ENCODE results near the gene RNF207. TPM values are rescaled to one million over a fixed set of nuclear protein-coding genes. Genes with fewer than 3 reads are reported as not detected.
"Not testable (repeated sequence)": the region's sequence is repeated elsewhere in the genome, so short reads cannot be mapped to it uniquely, and the experiment has no call there.

RNF207 gene
- total RNA-seq, 1 experiment from 2014 or later: not detected

DNA sequence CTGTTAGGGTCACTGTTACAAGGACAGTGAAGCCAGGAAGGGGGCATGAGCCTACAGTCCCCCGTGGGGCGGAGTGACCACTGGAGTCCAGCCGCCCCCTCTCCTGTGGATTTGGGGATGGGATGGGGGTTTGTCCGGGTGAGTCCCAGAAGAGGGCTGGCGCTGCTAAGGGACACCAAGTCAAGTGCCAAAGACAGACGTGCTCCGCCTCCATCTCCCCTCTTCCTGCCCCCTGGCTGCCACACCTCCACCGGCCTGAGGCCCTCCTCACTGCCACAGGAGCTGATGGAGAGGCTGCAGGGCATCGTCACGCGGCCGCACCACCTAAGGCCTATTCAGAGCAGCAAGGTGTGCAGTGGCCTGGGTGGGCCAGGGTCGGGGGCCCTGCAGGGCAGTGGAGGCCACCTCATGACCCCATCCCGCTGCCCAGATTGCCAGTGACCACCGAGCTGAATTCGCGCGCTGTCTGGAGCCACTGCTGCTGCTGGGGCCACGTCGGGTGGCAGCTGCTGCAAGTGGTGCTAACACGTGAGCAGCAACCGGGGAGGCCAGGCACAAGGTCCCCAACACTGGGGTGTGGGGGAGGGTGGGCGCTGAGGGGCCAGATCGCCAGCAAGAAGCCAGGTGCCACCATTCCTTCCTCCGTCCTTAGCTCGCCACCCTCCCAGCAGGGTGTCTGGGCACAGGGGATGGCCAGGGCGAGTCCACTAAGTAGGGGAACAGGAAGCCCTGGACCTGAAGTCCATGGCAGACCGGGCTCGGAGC is 4.9 kb downstream of the RNF207 start:
- H3K9me2 ChIP-seq (replicated peaks; ENCODE audit: insufficient read depth, low read length): no peaks in the 10 kb centered on the region

DNA sequence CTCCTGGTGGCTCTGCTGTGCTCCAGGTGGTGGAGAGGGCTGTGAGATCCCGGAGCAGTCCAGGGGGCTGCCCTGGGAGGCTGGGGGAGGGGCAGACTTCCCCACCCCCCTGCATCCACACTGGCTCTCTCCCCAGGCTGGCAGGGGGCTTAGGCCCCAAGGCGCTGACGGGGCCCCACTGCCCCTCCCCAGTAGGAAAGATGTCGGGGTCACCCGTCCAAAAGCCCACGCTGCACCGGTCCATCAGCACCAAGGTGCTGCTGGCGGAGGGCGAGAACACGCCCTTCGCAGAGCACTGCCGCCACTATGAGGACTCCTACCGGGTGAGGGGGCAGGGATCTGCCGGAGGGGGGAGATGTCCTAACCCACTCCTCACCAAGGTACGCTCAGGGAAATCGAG is 5.8 kb downstream of the RNF207 start:
- no peak for DNase-seq
- no peak overlapping the region for H3K9ac ChIP-seq (ENCODE audit: low read length)
- peaks cover 14% of the 10 kb centered on the region for H3K4me1 ChIP-seq (ENCODE audit: low read length)
- H3K9me2 ChIP-seq (replicated peaks; ENCODE audit: insufficient read depth, low read length): no peaks in the 10 kb centered on the region
- no peak overlapping the region for H2AFZ ChIP-seq (ENCODE audit: low read length)
- H3K36me3 ChIP-seq (ENCODE audit: insufficient read depth, low read length): no peaks in the 10 kb centered on the region
- H4K20me1 ChIP-seq (ENCODE audit: insufficient read depth, low read depth, low read length): no peaks in the 10 kb centered on the region
- no peak overlapping the region for H3K27ac ChIP-seq (ENCODE audit: low read length)
- H3K79me2 ChIP-seq (ENCODE audit: low read length): no peaks in the 10 kb centered on the region
- no peaks in the 10 kb centered on the region for H3K27me3 ChIP-seq (ENCODE audit: low read length)
- no peaks in the 10 kb centered on the region for H3K9me3 ChIP-seq (ENCODE audit: low read length)
- no peak overlapping the region for H3K4me2 ChIP-seq (ENCODE audit: low read depth, low read length, poor library complexity, severe bottlenecking)
- no peak overlapping the region for H3K4me3 ChIP-seq (ENCODE audit: low read length)

More for the DNA sequence above, 4.9 kb downstream of the RNF207 start:
- H3K4me1 ChIP-seq (ENCODE audit: low read length): peaks cover 14% of the 10 kb centered on the region
- H4K20me1 ChIP-seq (ENCODE audit: insufficient read depth, low read depth, low read length): no peaks in the 10 kb centered on the region
- no peaks in the 10 kb centered on the region for H3K36me3 ChIP-seq (ENCODE audit: insufficient read depth, low read length)
- no peak overlapping the region for H2AFZ ChIP-seq (ENCODE audit: low read length)
- no peaks in the 10 kb centered on the region for H3K27me3 ChIP-seq (ENCODE audit: low read length)
- no peak overlapping the region for H3K4me2 ChIP-seq (ENCODE audit: low read depth, low read length, poor library complexity, severe bottlenecking)
- H3K79me2 ChIP-seq (ENCODE audit: low read length): no peaks in the 10 kb centered on the region
- H3K9ac ChIP-seq (ENCODE audit: low read length): no peak overlapping the region
- no peak for DNase-seq
- H3K9me3 ChIP-seq (ENCODE audit: low read length): no peaks in the 10 kb centered on the region
- no peak overlapping the region for H3K4me3 ChIP-seq (ENCODE audit: low read length)
- no peak overlapping the region for H3K27ac ChIP-seq (ENCODE audit: low read length)

DNA sequence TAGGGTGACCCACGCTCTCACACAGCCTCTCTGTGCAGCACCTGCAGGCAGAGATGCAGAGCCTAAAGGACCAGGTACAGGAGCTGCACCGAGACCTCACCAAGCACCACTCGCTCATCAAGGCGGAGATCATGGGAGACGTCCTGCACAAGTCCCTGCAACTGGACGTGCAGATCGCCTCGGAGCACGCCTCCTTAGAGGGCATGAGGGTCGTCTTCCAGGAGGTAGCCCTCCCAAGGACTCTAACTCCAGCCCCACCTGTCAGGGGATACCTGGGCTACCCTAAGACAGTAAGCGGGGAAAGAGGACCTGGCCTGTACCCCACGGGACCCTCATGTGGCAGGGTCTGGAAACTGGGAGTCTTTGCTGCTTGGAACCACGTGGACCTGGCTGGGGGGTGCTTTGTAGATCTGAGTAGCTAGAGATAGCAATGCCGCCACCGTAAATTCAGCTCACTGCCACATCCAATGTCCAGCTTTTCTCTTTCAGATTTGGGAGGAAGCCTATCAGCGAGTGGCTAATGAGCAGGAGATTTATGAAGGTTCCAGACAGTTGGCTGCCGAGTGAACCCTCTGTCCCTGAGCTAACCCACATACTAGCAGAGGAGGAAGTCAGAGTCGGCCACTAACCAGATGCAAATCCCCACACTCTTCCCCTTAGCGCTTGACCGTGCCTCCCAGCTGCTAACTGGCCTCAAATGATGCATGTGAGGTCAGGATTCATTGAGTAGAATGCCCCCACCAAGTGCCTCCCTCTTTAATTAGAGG is 6.5 kb downstream of the RNF207 start:
- H3K9me2 ChIP-seq (replicated peaks; ENCODE audit: insufficient read depth, low read length): no peaks in the 10 kb centered on the region
- peaks cover 14% of the 10 kb centered on the region for H3K4me1 ChIP-seq (ENCODE audit: low read length)
- peak overlapping the region; percentile 34; the same call in 1 of the 2 replicates for H3K4me3 ChIP-seq (ENCODE audit: low read length)
- H4K20me1 ChIP-seq (ENCODE audit: insufficient read depth, low read depth, low read length): no peaks in the 10 kb centered on the region
- H2AFZ ChIP-seq (ENCODE audit: low read length): peak overlapping the region; percentile 74; the same call in 1 of the 2 replicates
- no peaks in the 10 kb centered on the region for H3K36me3 ChIP-seq (ENCODE audit: insufficient read depth, low read length)
- no peaks in the 10 kb centered on the region for H3K79me2 ChIP-seq (ENCODE audit: low read length)
- peak; percentile 72 for DNase-seq
- H3K27me3 ChIP-seq (ENCODE audit: low read length): no peaks in the 10 kb centered on the region
- H3K27ac ChIP-seq (ENCODE audit: low read length): no peak overlapping the region
- peak overlapping the region; percentile 34; the same call in 1 of the 2 replicates for H3K9ac ChIP-seq (ENCODE audit: low read length)
- H3K4me2 ChIP-seq (ENCODE audit: low read depth, low read length, poor library complexity, severe bottlenecking): peak overlapping the region; percentile 49
- no peaks in the 10 kb centered on the region for H3K9me3 ChIP-seq (ENCODE audit: low read length)

DNA sequence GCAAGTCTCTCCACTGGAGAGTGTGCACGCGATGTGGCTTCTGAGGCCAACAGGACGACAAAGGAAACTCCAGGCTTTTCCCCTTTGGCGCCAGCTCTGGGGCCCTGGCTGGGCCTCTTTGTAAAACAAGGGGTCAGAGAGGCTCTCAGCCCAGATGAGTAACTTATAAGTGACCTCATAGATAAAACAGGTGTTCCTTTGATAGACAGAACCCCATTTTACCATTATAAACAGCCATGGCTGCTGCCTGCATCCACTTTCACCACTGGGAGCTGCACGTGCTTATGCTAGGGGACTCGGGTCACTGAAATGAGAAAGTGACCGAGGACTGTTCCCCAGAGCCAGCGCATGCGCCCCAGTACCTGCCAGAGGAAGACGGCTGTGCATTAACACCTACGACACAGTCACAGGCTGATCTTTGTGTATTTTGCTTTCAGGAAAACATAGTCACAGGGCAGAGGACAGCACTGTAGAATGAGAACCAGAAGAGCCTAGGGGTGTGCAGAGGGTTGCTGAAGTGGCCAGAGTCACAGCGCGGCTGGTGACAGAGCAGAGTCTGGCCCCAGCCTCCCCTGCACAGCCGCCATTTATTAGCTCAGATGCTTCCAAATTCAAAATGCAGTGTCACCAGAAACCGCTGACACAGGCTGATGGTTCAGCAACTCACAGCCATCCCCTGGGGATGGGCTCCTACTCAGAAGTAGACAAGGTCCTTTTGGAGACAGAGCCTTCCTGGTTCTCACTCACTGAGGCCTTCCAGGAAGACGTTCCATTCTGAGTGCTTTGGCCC is 12.7 kb downstream of the RNF207 start:
- DNase-seq: peak; percentile 61
- H3K4me2 ChIP-seq (ENCODE audit: low read depth, low read length, poor library complexity, severe bottlenecking): no peak overlapping the region
- peaks cover 6% of the 10 kb centered on the region; the same call in 1 of the 2 replicates for H3K36me3 ChIP-seq (ENCODE audit: insufficient read depth, low read length)
- no peak overlapping the region for H3K4me3 ChIP-seq (ENCODE audit: low read length)
- H3K9me3 ChIP-seq (ENCODE audit: low read length): no peaks in the 10 kb centered on the region
- no peak overlapping the region for H3K9ac ChIP-seq (ENCODE audit: low read length)
- H3K9me2 ChIP-seq (replicated peaks; ENCODE audit: insufficient read depth, low read length): no peaks in the 10 kb centered on the region
- H3K27me3 ChIP-seq (ENCODE audit: low read length): no peaks in the 10 kb centered on the region
- H3K79me2 ChIP-seq (ENCODE audit: low read length): no peaks in the 10 kb centered on the region
- no peak overlapping the region for H2AFZ ChIP-seq (ENCODE audit: low read length)
- no peak overlapping the region for H3K27ac ChIP-seq (ENCODE audit: low read length)
- peaks cover 5% of the 10 kb centered on the region; the same call in 1 of the 2 replicates for H4K20me1 ChIP-seq (ENCODE audit: insufficient read depth, low read depth, low read length)
- H3K4me1 ChIP-seq (ENCODE audit: low read length): peaks cover 8% of the 10 kb centered on the region

DNA sequence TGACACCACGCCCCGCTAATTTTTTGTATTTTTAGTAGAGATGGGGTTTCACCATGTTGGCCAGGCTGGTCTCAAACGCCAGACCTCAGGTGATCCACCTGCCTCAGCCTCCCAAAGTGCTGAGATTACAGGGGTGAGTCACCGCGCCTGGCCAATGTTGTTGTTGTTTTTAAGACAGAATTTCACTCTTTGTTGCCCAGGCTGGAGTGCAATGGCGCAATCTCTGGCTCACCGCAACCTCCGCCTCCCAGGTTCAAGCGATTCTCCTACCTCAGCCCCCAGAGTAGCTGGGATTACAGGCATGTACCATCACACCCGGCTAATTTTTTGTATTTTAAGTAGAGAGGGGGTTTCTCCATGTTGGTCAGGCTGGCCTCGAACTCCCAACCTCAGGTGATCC is 13.7 kb downstream of the RNF207 start:
- H3K4me1 ChIP-seq (ENCODE audit: low read length); H3K4me2 ChIP-seq (ENCODE audit: low read depth, low read length, poor library complexity, severe bottlenecking); H2AFZ ChIP-seq (ENCODE audit: low read length); H4K20me1 ChIP-seq (ENCODE audit: insufficient read depth, low read depth, low read length); H3K79me2 ChIP-seq (ENCODE audit: low read length); H3K9me2 ChIP-seq (replicated peaks; ENCODE audit: insufficient read depth, low read length); DNase-seq; H3K27me3 ChIP-seq (ENCODE audit: low read length); H3K27ac ChIP-seq (ENCODE audit: low read length); H3K9me3 ChIP-seq (ENCODE audit: low read length); H3K9ac ChIP-seq (ENCODE audit: low read length); H3K4me3 ChIP-seq (ENCODE audit: low read length): not testable (repeated sequence)
- peaks cover 14% of the 10 kb centered on the region; the same call in 1 of the 2 replicates for H3K36me3 ChIP-seq (ENCODE audit: insufficient read depth, low read length)

DNA sequence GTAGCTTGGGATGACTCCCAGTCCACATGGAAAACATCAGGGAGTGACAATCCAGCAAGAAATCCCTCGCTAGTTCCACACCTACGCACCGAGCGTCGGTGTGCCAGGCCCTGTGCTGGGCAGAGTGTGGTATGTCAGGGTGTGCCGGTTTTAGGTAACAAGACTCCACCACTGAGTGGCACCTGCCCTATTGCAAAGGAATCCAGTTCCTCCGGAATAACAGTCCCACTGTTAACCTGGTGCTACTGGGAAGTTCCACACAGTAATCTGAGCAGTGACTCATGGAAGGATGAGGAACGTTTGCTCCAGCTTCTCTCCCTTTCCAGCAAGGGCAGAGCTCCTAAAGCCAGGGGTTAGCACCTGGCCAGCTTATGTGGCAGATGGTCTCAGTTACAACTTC is 14.3 kb downstream of the RNF207 start:
- no peak for DNase-seq
- peaks cover 5% of the 10 kb centered on the region; the same call in 1 of the 2 replicates for H4K20me1 ChIP-seq (ENCODE audit: insufficient read depth, low read depth, low read length)
- no peaks in the 10 kb centered on the region for H3K27me3 ChIP-seq (ENCODE audit: low read length)
- no peaks in the 10 kb centered on the region for H3K9me2 ChIP-seq (replicated peaks; ENCODE audit: insufficient read depth, low read length)
- H3K4me1 ChIP-seq (ENCODE audit: low read length): peaks cover 8% of the 10 kb centered on the region
- H3K9me3 ChIP-seq (ENCODE audit: low read length): no peaks in the 10 kb centered on the region
- H3K27ac ChIP-seq (ENCODE audit: low read length): no peak overlapping the region
- peaks cover 20% of the 10 kb centered on the region; the same call in 1 of the 2 replicates for H3K36me3 ChIP-seq (ENCODE audit: insufficient read depth, low read length)
- no peak overlapping the region for H2AFZ ChIP-seq (ENCODE audit: low read length)
- no peak overlapping the region for H3K9ac ChIP-seq (ENCODE audit: low read length)
- no peak overlapping the region for H3K4me3 ChIP-seq (ENCODE audit: low read length)
- H3K79me2 ChIP-seq (ENCODE audit: low read length): no peaks in the 10 kb centered on the region
- no peak overlapping the region for H3K4me2 ChIP-seq (ENCODE audit: low read depth, low read length, poor library complexity, severe bottlenecking)

DNA sequence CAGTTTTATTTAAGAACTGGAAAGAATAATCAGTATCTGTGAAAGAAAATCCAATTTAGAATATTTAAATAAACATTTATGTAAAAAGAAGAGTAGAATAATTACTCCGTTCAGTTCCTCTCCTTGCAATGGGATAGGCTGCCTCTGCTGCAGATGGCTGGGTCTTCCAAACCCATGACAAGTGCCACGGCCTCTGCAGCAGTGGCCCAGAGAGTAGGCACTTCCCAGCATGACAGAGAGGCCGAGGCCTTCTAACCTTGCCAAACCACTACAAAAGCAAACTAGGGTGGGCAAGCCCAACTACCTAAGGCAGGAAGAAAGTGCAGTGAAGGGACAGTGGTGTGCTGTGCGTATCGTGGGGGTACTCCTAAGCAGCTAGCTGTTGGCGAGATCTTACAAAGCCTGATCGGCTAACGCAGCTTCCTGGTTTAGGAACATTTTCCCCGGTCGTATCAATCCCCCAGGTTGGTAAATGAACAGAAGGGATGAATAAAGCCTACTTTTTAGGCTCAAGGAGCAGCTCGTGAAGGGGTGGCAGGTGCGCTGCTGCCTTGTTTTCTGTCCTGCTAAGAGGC is 15.4 kb downstream of the RNF207 start:
- H3K9ac ChIP-seq (ENCODE audit: low read length): no peak overlapping the region
- no peak overlapping the region for H3K27ac ChIP-seq (ENCODE audit: low read length)
- no peak overlapping the region for H3K4me2 ChIP-seq (ENCODE audit: low read depth, low read length, poor library complexity, severe bottlenecking)
- no peaks in the 10 kb centered on the region for H3K9me2 ChIP-seq (replicated peaks; ENCODE audit: insufficient read depth, low read length)
- no peak overlapping the region for H2AFZ ChIP-seq (ENCODE audit: low read length)
- no peak overlapping the region for H3K4me3 ChIP-seq (ENCODE audit: low read length)
- peaks cover 5% of the 10 kb centered on the region; the same call in 1 of the 2 replicates for H4K20me1 ChIP-seq (ENCODE audit: insufficient read depth, low read depth, low read length)
- peaks cover 8% of the 10 kb centered on the region for H3K4me1 ChIP-seq (ENCODE audit: low read length)
- H3K9me3 ChIP-seq (ENCODE audit: low read length): no peaks in the 10 kb centered on the region
- DNase-seq: no peak
- H3K27me3 ChIP-seq (ENCODE audit: low read length): no peaks in the 10 kb centered on the region
- no peaks in the 10 kb centered on the region for H3K79me2 ChIP-seq (ENCODE audit: low read length)
- peaks cover 26% of the 10 kb centered on the region; the same call in 1 of the 2 replicates for H3K36me3 ChIP-seq (ENCODE audit: insufficient read depth, low read length)

Data from Karpas-422 (cell line).